ENCODE measurements around the gene TRPM7. TPM values are rescaled to one million over a fixed set of nuclear protein-coding genes. Genes with fewer than 3 reads are reported as not detected.

TRPM7 gene
- total and polyA plus RNA-seq, 9 of the 15 experiments (the other 6 are each of a cell fraction or from before 2014, with no cell fraction given) = 12.3 to 59.2 (median 31.5) TPM

DNA sequence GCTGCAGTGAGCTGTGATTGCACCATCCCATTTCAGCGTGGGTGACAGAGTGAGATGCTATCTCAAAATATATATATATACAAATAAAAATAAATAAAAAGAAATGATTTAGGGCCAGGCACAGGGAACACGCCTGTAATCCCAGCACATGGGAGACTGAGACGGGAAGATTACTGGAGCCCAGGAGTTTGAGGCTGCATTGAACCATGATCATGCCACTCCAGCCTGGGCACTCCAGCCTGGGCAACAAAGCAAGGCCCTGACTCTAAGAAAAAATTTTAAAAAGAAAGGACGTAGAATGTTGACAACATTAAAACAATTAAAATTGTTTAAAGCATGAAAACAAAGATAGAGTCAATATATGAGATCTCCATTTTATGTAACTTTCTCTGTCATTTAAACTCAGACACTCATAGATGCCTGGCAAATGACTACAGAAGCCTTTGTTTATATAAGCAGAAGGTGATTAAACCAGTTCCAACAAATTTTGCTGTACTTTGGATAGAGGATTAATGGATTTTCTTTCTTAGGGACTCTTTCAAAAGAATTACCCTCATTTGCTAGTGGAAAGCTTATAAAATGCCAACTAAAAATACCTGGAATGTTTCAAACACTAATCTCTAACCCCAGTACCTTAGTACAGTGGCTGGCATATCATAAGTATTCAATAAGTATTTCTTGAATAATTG, 10.7 kb upstream of the TRPM7 start:
- ATAC-seq = no peak
- Histone ChIP-seq H4K20me1 (replicated peaks; ENCODE audit: control insufficient read depth, insufficient read depth, low read length) (no peaks in the 10 kb centered on the region), H3K36me3 (ENCODE audit: control insufficient read depth, insufficient read depth, low read length) (no peaks in the 10 kb centered on the region), H3K27ac (ENCODE audit: extremely low read depth, low read depth, low read length) (no peak overlapping the region), H3K9me1 (ENCODE audit: control insufficient read depth, insufficient read depth, low read length) (no peaks in the 10 kb centered on the region), H2AFZ (ENCODE audit: low read depth, low read length) (no peak overlapping the region), H3K4me3 (no peak overlapping the region), H3K4me2 (ENCODE audit: insufficient read depth, low read length) (no peak overlapping the region), H3K9me3 (replicated peaks; ENCODE audit: control insufficient read depth, insufficient read depth, low read depth, low read length) (no peaks in the 10 kb centered on the region; the same call in 1 of the 2 replicates), H3K27me3 (ENCODE audit: control insufficient read depth in 2 of 2, insufficient read depth in 2 of 2, low read length in 2 of 2) (no peaks in the 10 kb centered on the region), H3K4me1 (replicated peaks in 1 of 2; ENCODE audit: control insufficient read depth in 2 of 2, insufficient read depth in 2 of 2, low read length in 2 of 2) (no peaks in the 10 kb centered on the region), H3K79me2 (ENCODE audit: control insufficient read depth, insufficient read depth, low read length) (no peaks in the 10 kb centered on the region), H3K9ac (ENCODE audit: insufficient read depth in 1 of 2, low read depth in 2 of 2, low read length in 2 of 2) (no peak overlapping the region)
- ChIA-PET POLR2A (no interaction called here), CTCF (ENCODE audit: low intra/inter-chr PET ratio) (no interaction called here)
- no peak for TF ChIP-seq ZNF318 (IDR thresholded peaks at IDR 0.05; ENCODE audit: borderline replicate concordance in 1 of 2, low read depth in 1 of 2)
- TF ChIP-seq ATF3 (IDR thresholded peaks at IDR 0.05) = no peak
- no peak for TF ChIP-seq ATF3 (CRISPR knock-in tag; conservative IDR thresholded peaks at IDR 0.05)
- TF ChIP-seq ID3 (CRISPR knock-in tag; IDR thresholded peaks at IDR 0.05) = no peak
- no peak for TF ChIP-seq ID3 (tag; IDR thresholded peaks at IDR 0.05)
- no peak for TF ChIP-seq TGIF2 (CRISPR knock-in tag; IDR thresholded peaks at IDR 0.05)
- TF ChIP-seq MCM5 (IDR thresholded peaks at IDR 0.05; ENCODE audit: low read depth) = no peak
- TF ChIP-seq SFPQ (IDR thresholded peaks at IDR 0.05; ENCODE audit: low read depth, low read length) = no peak
- no peak for TF ChIP-seq E2F3 (CRISPR knock-in tag; IDR thresholded peaks at IDR 0.05)
- no peak for TF ChIP-seq RBM25 (IDR thresholded peaks at IDR 0.05; ENCODE audit: low read depth, low read length, severe bottlenecking)
- intact Hi-C loops (cut with micrococcal nuclease) (no loop called here), in situ Hi-C loops (cut with MboI) (no loop called here)
- WGBS (ENCODE audit: insufficient coverage, low coverage, missing lambda C conversion rate) = 43% methylated on average over 4 of the region's 4 CpGs
- no peak for DNase-seq (ENCODE audit: extremely low read depth in 1 of 4, low spot score in 3 of 4)
- FAIRE-seq = no peak
- BruUV-seq (replicated peaks) = no TSS peak
